IPS-18c (cell line): ENCODE measurements around the gene TRPC1.

Experiments used
- H3K4me3 ChIP-seq: 2 replicates; pipeline ENCODE4 v1.7.0; 2013; ENCODE audit warnings: low read depth, mild to moderate bottlenecking, low read length, moderate library complexity; ENCODE audit not compliant: insufficient read depth
- H3K9me3 ChIP-seq: one replicate; pipeline ENCODE4 v1.6.1; 2013; ENCODE audit warnings: mild to moderate bottlenecking, low read length, moderate library complexity; ENCODE audit not compliant: control insufficient read depth, insufficient read depth

Gene TRPC1

DNA sequence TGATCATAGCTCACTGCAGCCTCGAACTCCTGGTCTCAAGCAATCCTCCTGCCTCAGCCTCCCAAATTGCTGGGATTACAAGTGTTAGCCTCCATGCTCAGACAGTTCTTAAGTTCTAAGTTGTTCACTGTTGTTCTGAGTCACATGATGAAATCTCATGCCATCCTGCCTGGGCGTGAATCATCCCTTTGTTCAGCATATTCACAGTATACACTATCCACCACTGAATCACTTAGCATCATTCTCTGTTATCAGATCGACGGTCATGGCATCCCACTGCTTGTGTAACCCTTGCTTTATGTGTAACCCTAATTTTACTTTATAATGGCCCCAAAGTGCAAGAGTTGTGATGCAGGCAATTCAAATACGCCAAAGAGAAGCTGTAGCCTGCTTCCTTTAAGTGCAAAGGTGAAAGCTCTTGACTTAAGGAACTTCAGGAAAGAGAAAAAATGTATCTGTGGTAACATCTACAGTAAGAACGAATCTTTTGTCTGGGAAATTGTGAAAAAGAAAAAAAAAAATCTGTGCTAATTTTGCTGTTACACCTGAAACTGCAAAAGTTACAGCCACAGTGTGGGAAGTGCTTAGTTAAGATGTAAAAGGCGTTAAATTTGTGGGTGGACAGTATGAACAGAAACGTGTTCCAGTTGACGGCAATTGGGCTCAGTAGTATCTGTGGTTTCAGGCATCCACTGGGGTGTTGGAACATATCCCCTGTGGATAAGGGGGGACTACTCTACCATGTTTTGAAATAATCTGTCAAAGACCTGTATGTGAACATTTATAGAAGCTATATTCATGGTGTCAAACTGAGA, 84.5 kb downstream of the TRPC1 start:
- Histone ChIP-seq H3K4me3 (no peak overlapping the region), H3K9me3 (no peaks in the 10 kb centered on the region)

- no peaks in the 10 kb centered on the region for H3K9me3 ChIP-seq
- H3K4me3 ChIP-seq, result no peak overlapping the region
Measured at GRCh38 chr3:142809259-142809658, 85.4 kb downstream of the TRPC1 start.

DNA sequence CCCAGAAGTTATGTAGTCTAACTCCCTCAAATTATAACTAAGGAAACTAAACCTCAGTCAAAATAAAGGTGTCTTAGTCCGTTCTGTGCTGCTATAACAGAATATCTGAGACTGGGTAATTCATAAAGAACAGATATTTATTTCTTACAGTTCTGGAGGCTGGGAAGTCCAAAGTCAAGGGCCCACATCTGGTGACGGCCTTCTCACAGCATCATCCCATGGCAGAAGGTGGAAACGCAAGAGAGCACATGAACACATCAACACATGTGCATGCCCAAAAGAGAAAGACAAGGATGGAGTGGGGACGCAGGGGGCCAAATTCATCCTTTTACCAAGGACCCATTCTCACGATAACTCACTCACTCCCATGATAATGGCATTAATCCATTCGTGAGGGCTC, 92.0 kb downstream of the TRPC1 start:
- H3K4me3 ChIP-seq, result no peak overlapping the region
- H3K9me3 ChIP-seq, result peaks cover 2% of the 10 kb centered on the region

- peaks cover 2% of the 10 kb centered on the region for H3K9me3 ChIP-seq
- H3K4me3 ChIP-seq, result no peak overlapping the region
Measured at GRCh38 chr3:142817356-142817755, 93.5 kb downstream of the TRPC1 start.

- Histone ChIP-seq H3K4me3 (no peak overlapping the region), H3K9me3 (peaks cover 2% of the 10 kb centered on the region)
Measured at GRCh38 chr3:142817897-142818296, 94.1 kb downstream of the TRPC1 start.

DNA sequence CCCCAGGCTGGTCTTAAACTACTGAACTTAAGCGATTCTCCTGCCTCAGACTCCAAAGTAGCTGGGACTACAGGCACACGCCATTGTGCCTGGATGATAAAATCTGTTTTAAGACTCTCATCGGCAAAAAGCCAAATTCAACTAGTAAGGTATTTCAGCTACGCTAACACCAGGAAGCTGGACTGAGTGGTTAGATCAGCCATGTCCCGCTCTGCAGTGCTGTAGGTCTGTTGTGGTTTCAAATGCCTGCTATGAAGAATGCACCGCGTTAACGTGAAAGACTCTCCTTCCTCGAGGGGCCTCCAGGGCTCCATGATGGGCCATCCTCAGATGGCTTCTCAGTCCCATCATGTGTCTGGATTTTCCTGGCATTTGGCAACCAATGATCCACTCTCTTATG, 94.8 kb downstream of the TRPC1 start:
- Histone ChIP-seq H3K4me3 (no peak overlapping the region), H3K9me3 (peaks cover 2% of the 10 kb centered on the region)

- no peak overlapping the region for H3K4me3 ChIP-seq
- H3K9me3 ChIP-seq, result peaks cover 2% of the 10 kb centered on the region
Measured at GRCh38 chr3:142819179-142819578, 95.3 kb downstream of the TRPC1 start.

DNA sequence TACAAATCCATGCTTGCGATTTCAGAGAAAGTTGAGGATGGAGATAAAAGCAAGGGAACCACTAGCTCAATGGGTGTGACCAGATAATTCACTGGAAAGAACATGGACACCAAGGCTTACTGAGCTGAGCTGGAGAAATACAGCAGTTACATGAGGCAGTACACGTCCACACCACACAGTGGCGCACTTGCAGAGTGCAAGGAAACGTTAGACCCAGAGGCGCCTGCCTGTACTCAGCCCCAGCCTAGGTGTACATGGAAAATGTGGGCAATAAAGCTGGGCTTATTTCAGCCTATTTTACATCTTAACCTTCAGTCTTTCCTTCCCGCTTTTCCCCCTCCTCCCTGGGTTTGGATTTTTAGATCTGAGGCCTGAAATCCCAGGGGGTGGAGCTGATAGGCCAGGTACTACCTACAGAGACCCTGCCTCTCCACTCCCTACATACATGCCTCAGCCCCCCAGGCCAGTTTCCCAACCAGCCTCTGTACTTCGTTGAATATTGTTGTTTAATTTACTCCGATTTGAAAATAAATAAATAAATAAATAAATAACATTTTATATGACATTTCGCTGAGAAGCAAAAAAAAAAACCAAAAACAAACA, 105.0 kb downstream of the TRPC1 start:
- H3K9me3 ChIP-seq, result no peaks in the 10 kb centered on the region
- no peak overlapping the region for H3K4me3 ChIP-seq

- H3K9me3 ChIP-seq, result peaks cover under 1% of the 10 kb centered on the region
- no peak overlapping the region for H3K4me3 ChIP-seq
Measured at GRCh38 chr3:142837526-142837925, 113.7 kb downstream of the TRPC1 start.

DNA sequence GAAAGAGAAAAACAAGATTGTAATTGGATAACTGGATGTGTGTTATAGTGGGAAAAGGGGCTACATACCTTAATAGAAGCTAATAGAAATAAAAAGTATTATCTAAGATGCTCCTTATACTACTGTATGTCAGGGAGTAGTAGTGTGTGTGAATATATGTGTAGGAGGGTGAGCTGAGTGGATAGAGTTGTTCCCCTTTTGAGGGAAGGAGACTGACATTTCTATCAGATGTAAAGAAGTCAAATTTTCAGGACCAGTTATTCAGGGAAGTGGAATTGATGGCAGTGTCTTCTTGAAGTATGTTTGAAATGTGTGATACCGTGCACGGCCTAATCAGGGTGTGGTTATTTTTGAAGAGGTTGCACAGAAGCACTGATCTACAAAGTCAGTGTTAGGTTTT, 116.0 kb downstream of the TRPC1 start:
- Histone ChIP-seq H3K9me3 (peaks cover 2% of the 10 kb centered on the region), H3K4me3 (no peak overlapping the region)

DNA sequence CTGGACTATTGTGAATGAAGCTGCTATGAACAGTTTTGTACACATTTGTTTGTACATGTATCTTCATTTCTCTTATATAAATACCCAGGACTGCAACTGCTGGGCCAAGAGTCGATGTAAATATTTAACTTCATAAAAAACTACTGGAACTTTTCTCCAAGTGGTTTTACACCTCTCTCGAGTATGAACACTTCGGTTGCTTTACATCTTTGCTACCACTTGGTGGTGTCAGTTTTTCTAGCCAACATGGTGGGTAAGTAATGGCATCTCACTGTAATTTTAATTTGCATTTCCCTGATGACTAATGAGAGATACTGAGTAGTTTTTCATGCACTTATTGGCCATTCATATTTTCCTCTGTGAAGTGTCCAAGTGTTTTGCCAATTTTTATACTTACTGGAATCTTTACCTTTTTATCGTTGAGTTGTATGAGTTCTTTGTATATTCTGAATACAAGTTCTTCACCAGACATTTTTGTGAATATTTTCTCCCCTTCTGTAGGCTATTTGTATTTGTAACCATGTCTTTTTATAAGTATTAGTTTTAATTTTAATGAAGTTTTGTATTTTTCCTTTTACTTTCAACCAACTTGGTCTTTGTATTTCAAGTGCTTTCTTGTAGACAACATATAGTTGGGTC, 120.6 kb downstream of the TRPC1 start:
- no peak overlapping the region for H3K4me3 ChIP-seq
- H3K9me3 ChIP-seq, result peaks cover 2% of the 10 kb centered on the region

DNA sequence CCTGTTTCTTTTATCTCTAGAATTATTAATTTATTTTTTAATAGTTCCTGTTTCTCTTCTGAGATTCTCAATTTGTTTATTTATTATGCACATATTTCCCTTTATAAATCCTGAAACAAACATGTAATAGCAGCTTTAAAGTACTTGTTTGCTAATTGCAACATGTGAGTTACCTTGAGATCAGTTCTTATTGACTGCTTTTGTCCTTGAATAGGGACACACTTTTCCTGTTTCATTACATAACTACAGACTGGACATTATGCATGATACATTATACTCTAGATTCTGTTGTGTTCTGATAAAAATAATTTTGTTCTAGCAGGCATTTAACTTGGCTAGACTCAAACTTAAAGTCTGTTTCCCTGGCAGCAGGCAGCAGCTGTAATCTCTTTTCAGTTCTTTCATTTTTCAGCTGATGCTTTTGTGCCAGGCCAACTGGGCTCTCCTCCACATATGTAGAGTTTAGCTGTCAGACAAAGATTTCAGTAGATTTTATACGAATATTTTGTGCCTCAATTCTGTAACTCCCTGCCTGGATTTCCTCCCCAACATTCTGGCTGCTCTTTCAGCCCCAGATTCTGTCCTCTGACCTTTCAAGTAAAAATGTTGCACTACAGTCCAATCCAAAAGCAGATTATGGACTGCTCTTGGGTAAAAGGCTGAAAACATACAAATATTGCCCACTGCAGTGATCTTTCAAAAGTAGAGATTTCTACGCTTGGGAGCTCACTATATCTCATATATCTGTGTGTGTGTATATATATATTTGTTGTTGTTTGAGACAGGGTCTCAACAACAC, 123.1 kb downstream of the TRPC1 start:
- H3K4me3 ChIP-seq, result no peak overlapping the region
- peaks cover 2% of the 10 kb centered on the region for H3K9me3 ChIP-seq

DNA sequence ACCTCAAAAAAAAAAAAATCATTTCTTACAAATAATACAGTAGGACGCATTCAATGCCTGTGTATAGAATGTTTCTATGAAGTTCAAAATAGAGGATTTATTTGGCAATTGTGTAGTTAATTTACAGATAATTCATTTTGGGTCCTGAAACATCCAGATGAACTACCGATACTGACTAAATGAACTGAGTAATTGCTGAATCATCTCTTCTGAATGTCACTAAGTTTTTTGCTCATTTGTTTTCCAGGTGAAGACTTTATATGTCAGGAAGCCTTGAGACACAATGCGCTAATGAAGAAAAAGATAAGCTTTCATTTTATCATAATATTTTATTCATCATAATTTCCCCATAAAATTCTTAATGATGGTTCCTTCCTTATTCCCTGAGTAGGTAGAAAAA, 125.3 kb downstream of the TRPC1 start:
- no peaks in the 10 kb centered on the region for H3K9me3 ChIP-seq
- no peak overlapping the region for H3K4me3 ChIP-seq

GRCh38 chr3:142850395-142851023, 126.7 kb downstream of the TRPC1 start:
- no peaks in the 10 kb centered on the region for H3K9me3 ChIP-seq
- no peak overlapping the region for H3K4me3 ChIP-seq

DNA sequence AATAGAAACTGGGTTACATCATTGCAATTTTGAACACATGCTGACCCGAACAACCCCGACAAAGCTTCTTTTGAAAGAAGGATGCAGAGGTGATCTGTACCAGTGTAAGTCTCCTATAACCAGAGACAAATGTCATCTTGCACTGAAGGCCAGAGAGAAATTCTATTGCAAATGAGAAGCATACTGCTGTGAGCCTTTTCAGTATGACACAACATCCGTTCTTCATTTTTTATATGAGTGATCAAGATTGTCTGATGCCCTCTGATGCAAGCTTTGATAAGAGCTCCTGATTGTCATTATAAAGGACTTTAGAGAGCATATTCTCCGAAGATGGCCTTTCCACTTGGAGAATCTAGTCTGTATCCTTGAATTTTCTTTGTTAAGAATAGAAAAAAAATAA, 128.2 kb downstream of the TRPC1 start:
- Histone ChIP-seq H3K4me3 (no peak overlapping the region), H3K9me3 (no peaks in the 10 kb centered on the region)

DNA sequence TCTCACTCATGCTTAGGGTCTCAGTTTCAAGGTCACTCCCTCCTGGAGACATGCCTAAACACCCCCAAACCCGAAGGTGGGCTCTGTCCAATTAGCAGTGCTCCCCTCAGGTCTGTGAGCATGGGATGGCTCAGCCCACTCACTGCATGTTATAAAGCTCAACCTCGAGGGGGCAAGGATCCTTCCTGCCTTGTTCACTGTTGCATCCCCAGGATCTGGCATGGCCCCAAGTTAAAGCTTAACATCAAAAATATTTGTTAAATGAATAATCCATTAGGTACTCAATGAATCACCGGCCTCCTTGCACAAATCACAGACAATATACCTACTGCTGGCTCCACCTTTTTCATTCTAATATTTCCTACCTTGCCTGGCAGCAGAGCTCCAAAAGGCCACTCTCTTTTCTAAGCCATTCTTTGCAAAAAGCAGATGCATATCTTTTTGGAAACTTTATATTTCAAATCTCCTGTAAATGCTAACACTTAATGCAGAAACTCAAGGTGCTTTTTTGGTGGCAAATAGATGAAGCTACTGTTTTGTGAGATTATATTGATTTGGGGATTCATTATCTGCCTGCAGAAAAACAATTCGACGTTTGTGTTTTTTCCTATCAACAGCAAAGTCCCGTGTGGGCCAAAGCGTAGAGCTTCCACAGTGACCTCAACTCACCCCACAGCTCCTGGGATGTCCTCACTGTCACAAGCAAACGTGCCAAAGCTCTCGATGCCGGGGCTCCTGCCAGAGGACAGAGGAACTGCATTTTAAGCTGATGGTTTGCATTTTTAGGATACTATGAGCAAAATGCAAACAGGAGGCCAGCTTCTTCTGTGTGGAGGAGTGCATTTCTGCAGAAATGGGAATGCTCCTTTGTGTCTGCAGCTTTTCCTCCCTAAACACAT, 129.7 kb downstream of the TRPC1 start:
- Histone ChIP-seq H3K9me3 (no peaks in the 10 kb centered on the region), H3K4me3 (no peak overlapping the region)
